Measurements from ENCODE around the gene STAC2.

The STAC2 gene

GRCh38 chr17:39198186-39198566 lies 27.6 kb downstream of the STAC2 start:
- peak overlapping the region; percentile 68 for H3K18ac ChIP-seq (ENCODE audit: low read length)
- no peak overlapping the region for H2BK120ac ChIP-seq (ENCODE audit: low read depth, low read length)
- H3K79me1 ChIP-seq (ENCODE audit: low read length) = peaks cover 28% of the 10 kb centered on the region
- H2BK5ac ChIP-seq (ENCODE audit: low read length) = no peak overlapping the region
- peaks cover 34% of the 10 kb centered on the region for H3K79me2 ChIP-seq (ENCODE audit: control insufficient read depth, insufficient read depth, low read length)
- H3K4ac ChIP-seq (ENCODE audit: low read depth, low read length) = peak overlapping the region; percentile 71
- H3K27ac ChIP-seq (ENCODE audit: low read depth, low read length) = no peak overlapping the region
- H3K27me3 ChIP-seq (ENCODE audit: insufficient read depth, low read length, poor library complexity) = no peaks in the 10 kb centered on the region
- no CpG with 5 or more reads among the region's 4 CpGs for WGBS (ENCODE audit: extremely low coverage, insufficient coverage, low lambda C conversion rate)
- peaks cover 14% of the 10 kb centered on the region for H3K36me3 ChIP-seq (ENCODE audit: control insufficient read depth, insufficient read depth, low read length)
- H3K9ac ChIP-seq (ENCODE audit: low read length) = peak overlapping the region; percentile 73
- H2BK15ac ChIP-seq (replicated peaks; ENCODE audit: low read depth) = no peak overlapping the region
- no peak overlapping the region for H3K4me3 ChIP-seq (ENCODE audit: low read length)
- DNase-seq = no peak
- H3K4me2 ChIP-seq (ENCODE audit: low read length) = peak overlapping the region; percentile 46
- H4K8ac ChIP-seq (ENCODE audit: low read depth, low read length) = peak overlapping the region; percentile 81
- H2AK5ac ChIP-seq (ENCODE audit: low read length) = peak overlapping the region; percentile 37
- no peak overlapping the region for H4K5ac ChIP-seq (ENCODE audit: low read length)
- peak overlapping the region; percentile 84 for H3K56ac ChIP-seq (ENCODE audit: low read length)
- H3K4me1 ChIP-seq (ENCODE audit: control insufficient read depth, low read depth, low read length) = peaks cover 13% of the 10 kb centered on the region
- H3K23ac ChIP-seq (ENCODE audit: low read length) = no peak overlapping the region

DNA sequence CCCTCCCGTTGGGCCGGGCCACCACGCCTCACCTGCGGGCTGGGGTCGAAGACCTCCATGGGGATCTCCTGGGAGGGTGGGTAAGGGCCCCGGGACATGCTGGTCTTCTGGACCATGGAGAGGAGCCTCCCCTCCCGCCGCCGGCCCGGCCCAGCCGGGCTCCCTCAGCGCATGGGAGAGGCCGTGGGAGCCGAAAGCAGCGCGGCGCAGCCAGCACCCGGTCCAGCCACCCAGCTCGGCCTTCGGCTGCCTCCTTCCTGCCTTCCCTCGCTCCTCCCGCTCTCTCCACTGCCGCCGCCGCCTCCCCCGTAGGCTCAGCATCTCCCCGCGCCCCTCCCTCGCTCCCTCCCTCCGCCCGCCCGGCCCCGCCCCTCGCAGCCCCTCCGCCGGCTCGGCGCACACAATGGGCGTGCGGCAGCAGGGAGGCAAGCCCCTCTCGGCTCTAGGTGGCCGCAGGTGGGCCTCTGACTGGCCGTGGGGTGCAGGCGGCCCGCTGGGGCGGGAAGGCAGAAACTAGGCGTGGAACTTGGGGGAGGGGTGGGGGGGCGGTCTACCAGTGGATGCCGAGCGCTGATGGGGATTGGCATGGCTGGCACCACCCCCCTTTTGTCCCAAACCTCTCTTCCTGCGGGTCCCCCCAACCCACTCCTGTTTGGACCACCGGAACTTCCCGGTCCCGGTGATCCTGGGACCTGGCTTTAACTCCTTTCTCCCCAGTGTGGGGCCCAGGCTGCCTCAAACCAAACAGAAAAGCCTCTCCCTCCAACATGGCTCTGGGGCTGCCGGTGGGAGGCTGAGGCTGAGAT lies 28.2 kb downstream of the STAC2 start, which contains the start of gene CACNB1:
Gene CACNB1, minus strand, starts transcription at position 290 of the 806 bp plus-strand sequence. Its CDS starts 174 bp downstream, at position 116.
- H4K8ac ChIP-seq (ENCODE audit: low read depth, low read length) = peak within 1 kb of the TSS; percentile 81
- peak within 1 kb of the TSS; percentile 37 for H2AK5ac ChIP-seq (ENCODE audit: low read length)
- H3K36me3 ChIP-seq (ENCODE audit: control insufficient read depth, insufficient read depth, low read length) = peaks cover 16% of the 10 kb centered on the region
- peak within 1 kb of the TSS; percentile 49 for H3K27ac ChIP-seq (ENCODE audit: low read depth, low read length)
- H3K9ac ChIP-seq (ENCODE audit: low read length) = peak within 1 kb of the TSS; percentile 76
- no CpG with 5 or more reads among the region's 55 CpGs for WGBS (ENCODE audit: extremely low coverage, insufficient coverage, low lambda C conversion rate)
- H3K18ac ChIP-seq (ENCODE audit: low read length) = peak within 1 kb of the TSS; percentile 68
- peak; percentile 91 for DNase-seq
- H2BK15ac ChIP-seq (replicated peaks; ENCODE audit: low read depth) = no peak within 1 kb of the TSS
- peaks cover 13% of the 10 kb centered on the region for H3K4me1 ChIP-seq (ENCODE audit: control insufficient read depth, low read depth, low read length)
- peaks cover 35% of the 10 kb centered on the region for H3K79me2 ChIP-seq (ENCODE audit: control insufficient read depth, insufficient read depth, low read length)
- no peak within 1 kb of the TSS for H2BK5ac ChIP-seq (ENCODE audit: low read length)
- H3K4me2 ChIP-seq (ENCODE audit: low read length) = peak within 1 kb of the TSS; percentile 79
- H3K79me1 ChIP-seq (ENCODE audit: low read length) = peaks cover 31% of the 10 kb centered on the region
- peak within 1 kb of the TSS; percentile 53 for H3K4me3 ChIP-seq (ENCODE audit: low read length)
- no peaks in the 10 kb centered on the region for H3K27me3 ChIP-seq (ENCODE audit: insufficient read depth, low read length, poor library complexity)
- peak within 1 kb of the TSS; percentile 92 for H3K56ac ChIP-seq (ENCODE audit: low read length)
- peak within 1 kb of the TSS; percentile 85 for H3K23ac ChIP-seq (ENCODE audit: low read length)
- no peak within 1 kb of the TSS for H2BK120ac ChIP-seq (ENCODE audit: low read depth, low read length)
- H4K5ac ChIP-seq (ENCODE audit: low read length) = no peak within 1 kb of the TSS
- H3K4ac ChIP-seq (ENCODE audit: low read depth, low read length) = peak within 1 kb of the TSS; percentile 71

DNA sequence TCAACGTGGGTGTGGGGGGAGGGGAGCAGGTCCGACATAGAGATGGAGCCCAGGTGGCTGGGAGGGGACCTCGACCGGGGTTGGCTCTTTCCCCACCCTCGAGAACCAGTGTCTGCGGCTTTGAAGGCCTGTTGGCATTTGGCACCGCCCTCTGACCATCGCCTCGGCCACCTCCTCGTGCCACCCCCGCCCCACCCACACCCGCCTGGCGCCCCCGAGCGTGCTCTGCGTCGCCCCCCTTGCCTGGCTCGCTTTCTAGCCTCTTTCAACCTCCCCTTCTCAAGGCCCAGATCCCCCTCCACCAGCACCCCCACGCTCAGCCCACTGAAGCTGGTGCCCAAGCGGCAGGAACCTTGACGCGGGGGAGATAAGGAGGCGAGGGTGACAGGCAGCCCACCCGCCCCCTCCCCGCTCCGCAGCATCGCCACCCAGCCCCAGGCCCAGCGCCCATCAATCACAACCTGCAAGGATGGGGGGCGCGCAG lies 28.9 kb downstream of the STAC2 start:
- Histone ChIP-seq H3K4me2 (ENCODE audit: low read length) (peak overlapping the region; percentile 79), H3K79me2 (ENCODE audit: control insufficient read depth, insufficient read depth, low read length) (peaks cover 29% of the 10 kb centered on the region), H3K4me1 (ENCODE audit: control insufficient read depth, low read depth, low read length) (peaks cover 13% of the 10 kb centered on the region), H3K4ac (ENCODE audit: low read depth, low read length) (peak overlapping the region; percentile 18), H2AK5ac (ENCODE audit: low read length) (no peak overlapping the region), H4K5ac (ENCODE audit: low read length) (no peak overlapping the region), H3K18ac (ENCODE audit: low read length) (no peak overlapping the region), H3K36me3 (ENCODE audit: control insufficient read depth, insufficient read depth, low read length) (peaks cover 9% of the 10 kb centered on the region), H2BK120ac (ENCODE audit: low read depth, low read length) (no peak overlapping the region), H3K9ac (ENCODE audit: low read length) (peak overlapping the region; percentile 76), H3K27ac (ENCODE audit: low read depth, low read length) (no peak overlapping the region), H4K8ac (ENCODE audit: low read depth, low read length) (no peak overlapping the region), H3K56ac (ENCODE audit: low read length) (peak overlapping the region; percentile 92), H3K27me3 (ENCODE audit: insufficient read depth, low read length, poor library complexity) (no peaks in the 10 kb centered on the region), H2BK5ac (ENCODE audit: low read length) (no peak overlapping the region), H3K23ac (ENCODE audit: low read length) (no peak overlapping the region), H3K4me3 (ENCODE audit: low read length) (peak overlapping the region; percentile 53), H3K79me1 (ENCODE audit: low read length) (peaks cover 24% of the 10 kb centered on the region), H2BK15ac (replicated peaks; ENCODE audit: low read depth) (no peak overlapping the region)
- DNase-seq = no peak
- WGBS (ENCODE audit: extremely low coverage, insufficient coverage, low lambda C conversion rate) = no CpG with 5 or more reads among the region's 30 CpGs

DNA sequence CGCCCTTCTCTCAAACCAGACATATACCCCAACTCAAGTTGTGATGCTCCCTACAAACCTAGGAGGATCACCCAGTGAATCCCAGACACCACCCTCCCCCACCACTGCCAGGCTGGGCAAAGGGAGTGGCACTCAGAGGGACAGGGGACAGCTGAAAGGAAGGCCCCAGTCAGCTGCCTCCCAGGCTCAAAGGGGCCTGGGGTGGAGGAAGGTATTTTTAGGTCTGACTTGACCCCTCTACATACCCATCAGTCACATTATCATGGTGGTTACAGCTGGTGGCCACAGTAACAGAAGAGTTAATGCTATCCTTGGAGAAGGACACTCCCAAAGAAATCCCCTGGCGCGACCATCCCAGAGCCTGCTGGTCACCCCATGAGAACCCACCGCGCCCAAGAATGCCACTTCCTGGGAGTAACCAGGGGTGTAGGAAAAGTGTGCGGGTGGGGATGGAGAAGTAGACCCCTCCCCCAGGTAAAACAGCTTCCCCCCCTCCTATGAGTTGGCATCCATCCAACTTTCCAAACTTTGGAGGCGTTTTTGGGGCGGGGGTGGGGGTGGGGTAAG lies 29.4 kb downstream of the STAC2 start:
- Histone ChIP-seq H2BK120ac (ENCODE audit: low read depth, low read length) (no peak overlapping the region), H3K4me2 (ENCODE audit: low read length) (peak overlapping the region; percentile 5), H3K9ac (ENCODE audit: low read length) (peak overlapping the region; percentile 12), H4K5ac (ENCODE audit: low read length) (no peak overlapping the region), H2BK15ac (replicated peaks; ENCODE audit: low read depth) (no peak overlapping the region), H3K23ac (ENCODE audit: low read length) (no peak overlapping the region), H3K27ac (ENCODE audit: low read depth, low read length) (no peak overlapping the region), H2BK5ac (ENCODE audit: low read length) (no peak overlapping the region), H2AK5ac (ENCODE audit: low read length) (no peak overlapping the region), H3K79me1 (ENCODE audit: low read length) (peaks cover 22% of the 10 kb centered on the region), H3K4me1 (ENCODE audit: control insufficient read depth, low read depth, low read length) (peaks cover 13% of the 10 kb centered on the region), H3K18ac (ENCODE audit: low read length) (no peak overlapping the region), H3K36me3 (ENCODE audit: control insufficient read depth, insufficient read depth, low read length) (peaks cover 10% of the 10 kb centered on the region), H3K27me3 (ENCODE audit: insufficient read depth, low read length, poor library complexity) (no peaks in the 10 kb centered on the region), H3K4ac (ENCODE audit: low read depth, low read length) (no peak overlapping the region), H3K56ac (ENCODE audit: low read length) (peak overlapping the region; percentile 92), H4K8ac (ENCODE audit: low read depth, low read length) (no peak overlapping the region), H3K4me3 (ENCODE audit: low read length) (no peak overlapping the region), H3K79me2 (ENCODE audit: control insufficient read depth, insufficient read depth, low read length) (peaks cover 24% of the 10 kb centered on the region)
- DNase-seq = no peak
- WGBS (ENCODE audit: extremely low coverage, insufficient coverage, low lambda C conversion rate) = no CpG with 5 or more reads among the region's 8 CpGs

DNA sequence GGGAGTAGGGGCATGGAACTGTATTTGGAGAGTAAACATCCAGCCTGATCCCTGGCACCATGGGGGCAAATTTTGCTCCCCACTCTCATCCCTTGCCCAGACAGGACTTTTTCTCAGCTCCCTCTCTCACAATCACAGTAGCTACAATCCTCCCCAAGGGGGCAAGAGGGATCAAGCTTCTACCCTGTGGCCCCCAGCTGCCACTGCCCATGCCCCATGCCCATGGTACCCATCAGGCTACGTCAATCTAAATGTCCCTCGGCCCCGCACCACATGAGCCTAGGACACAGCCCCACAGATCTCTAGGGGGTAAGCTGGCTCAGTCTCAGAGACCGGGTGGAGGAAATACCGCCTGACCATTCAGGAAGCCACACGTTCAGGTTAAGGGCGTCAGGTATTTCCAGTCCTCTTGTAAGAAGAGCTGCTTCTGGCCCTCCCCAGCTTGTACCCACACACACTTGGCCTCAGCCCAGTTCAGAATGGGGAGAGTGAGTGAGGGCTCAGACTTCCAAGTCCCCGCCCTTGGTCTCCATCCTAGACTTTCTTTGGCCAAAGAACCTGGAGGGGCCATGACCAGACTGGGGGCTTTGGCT lies 30.1 kb downstream of the STAC2 start:
- no CpG with 5 or more reads among the region's 8 CpGs for WGBS (ENCODE audit: extremely low coverage, insufficient coverage, low lambda C conversion rate)
- H2BK15ac ChIP-seq (replicated peaks; ENCODE audit: low read depth) = no peak overlapping the region
- no peak overlapping the region for H4K8ac ChIP-seq (ENCODE audit: low read depth, low read length)
- H3K27ac ChIP-seq (ENCODE audit: low read depth, low read length) = no peak overlapping the region
- no peaks in the 10 kb centered on the region for H3K27me3 ChIP-seq (ENCODE audit: insufficient read depth, low read length, poor library complexity)
- H3K9ac ChIP-seq (ENCODE audit: low read length) = peak overlapping the region; percentile 28
- no peak overlapping the region for H2BK5ac ChIP-seq (ENCODE audit: low read length)
- peaks cover 10% of the 10 kb centered on the region for H3K36me3 ChIP-seq (ENCODE audit: control insufficient read depth, insufficient read depth, low read length)
- H2BK120ac ChIP-seq (ENCODE audit: low read depth, low read length) = no peak overlapping the region
- peaks cover 13% of the 10 kb centered on the region for H3K4me1 ChIP-seq (ENCODE audit: control insufficient read depth, low read depth, low read length)
- peaks cover 17% of the 10 kb centered on the region for H3K79me2 ChIP-seq (ENCODE audit: control insufficient read depth, insufficient read depth, low read length)
- H3K79me1 ChIP-seq (ENCODE audit: low read length) = peaks cover 20% of the 10 kb centered on the region
- no peak overlapping the region for H3K4me3 ChIP-seq (ENCODE audit: low read length)
- H3K18ac ChIP-seq (ENCODE audit: low read length) = no peak overlapping the region
- no peak overlapping the region for H4K5ac ChIP-seq (ENCODE audit: low read length)
- peak overlapping the region; percentile 78 for H3K56ac ChIP-seq (ENCODE audit: low read length)
- H2AK5ac ChIP-seq (ENCODE audit: low read length) = no peak overlapping the region
- DNase-seq = no peak
- H3K4ac ChIP-seq (ENCODE audit: low read depth, low read length) = no peak overlapping the region
- H3K23ac ChIP-seq (ENCODE audit: low read length) = no peak overlapping the region
- H3K4me2 ChIP-seq (ENCODE audit: low read length) = no peak overlapping the region
